SU-DHL-6 (cell line): ENCODE measurements around the gene PHTF1.

Experiments
- EZH2phosphoT487 ChIP-seq: fragments of 200-600 bp; sonication (generic), shearing (Covaris generic); conservative IDR thresholded peaks from 2 replicates; pipeline ENCODE4 v1.6.1; 2018; ENCODE audit warnings: mild to moderate bottlenecking, antibody characterized with exemption, low read length, moderate library complexity, mixed read lengths
- TF ChIP-seq, protein P1 (sequence below): fragments of 200-600 bp; sonication (generic); IDR thresholded peaks from one replicate; pipeline ENCODE4 v1.5.1; 2017; ENCODE audit warnings: antibody characterized with exemption, mild to moderate bottlenecking, low read length, moderate library complexity; ENCODE audit not compliant: insufficient read depth, poor library complexity, severe bottlenecking

DNA sequence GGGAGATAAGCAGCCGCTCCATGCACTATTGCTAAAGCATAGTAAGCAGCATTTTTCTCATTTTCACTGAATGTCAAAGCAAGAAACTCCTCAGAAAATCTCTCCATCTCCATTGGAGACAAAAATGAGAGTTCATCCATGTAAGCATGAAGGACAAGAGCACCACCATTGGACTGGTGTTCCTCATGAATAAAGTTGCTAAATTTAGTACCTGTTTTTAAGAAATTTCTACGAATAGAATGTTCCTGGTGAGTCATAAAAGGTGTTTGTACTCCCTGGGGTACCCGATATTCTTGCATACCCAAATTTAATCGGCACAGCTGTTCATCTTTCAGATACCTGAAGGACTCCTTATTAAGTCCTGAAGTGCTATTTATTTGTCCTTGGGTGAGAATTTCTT lies 38.2 kb upstream of the PHTF1 start:
- TF ChIP-seq, protein P1, sequence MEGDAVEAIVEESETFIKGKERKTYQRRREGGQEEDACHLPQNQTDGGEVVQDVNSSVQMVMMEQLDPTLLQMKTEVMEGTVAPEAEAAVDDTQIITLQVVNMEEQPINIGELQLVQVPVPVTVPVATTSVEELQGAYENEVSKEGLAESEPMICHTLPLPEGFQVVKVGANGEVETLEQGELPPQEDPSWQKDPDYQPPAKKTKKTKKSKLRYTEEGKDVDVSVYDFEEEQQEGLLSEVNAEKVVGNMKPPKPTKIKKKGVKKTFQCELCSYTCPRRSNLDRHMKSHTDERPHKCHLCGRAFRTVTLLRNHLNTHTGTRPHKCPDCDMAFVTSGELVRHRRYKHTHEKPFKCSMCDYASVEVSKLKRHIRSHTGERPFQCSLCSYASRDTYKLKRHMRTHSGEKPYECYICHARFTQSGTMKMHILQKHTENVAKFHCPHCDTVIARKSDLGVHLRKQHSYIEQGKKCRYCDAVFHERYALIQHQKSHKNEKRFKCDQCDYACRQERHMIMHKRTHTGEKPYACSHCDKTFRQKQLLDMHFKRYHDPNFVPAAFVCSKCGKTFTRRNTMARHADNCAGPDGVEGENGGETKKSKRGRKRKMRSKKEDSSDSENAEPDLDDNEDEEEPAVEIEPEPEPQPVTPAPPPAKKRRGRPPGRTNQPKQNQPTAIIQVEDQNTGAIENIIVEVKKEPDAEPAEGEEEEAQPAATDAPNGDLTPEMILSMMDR: no peak
- TF ChIP-seq EZH2phosphoT487: no peak
